Kidney (tissue), 14 donors: ENCODE results near the gene TMED5. TPM values are rescaled to one million over a fixed set of nuclear protein-coding genes. Genes with fewer than 3 reads are reported as not detected.

Experiments used
- DNase-seq, 5 donors: peaks; one replicate each; pipeline ENCODE4 v3.0.0-alpha.2; 2013 to 2020
- FAIRE-seq: peaks from 2 replicates; lab custom pipeline; 2012; peaks lifted over from hg19 to GRCh38; lab: Jason Lieb, UNC
- H3K27ac ChIP-seq, 2 donors: one replicate each; pipeline ENCODE4 v1.7.0; 2013; ENCODE audit warnings: low read depth in 2 of 2, low read length in 2 of 2, inconsistent platforms in 1 of 2
- H3K27me3 ChIP-seq: one replicate; pipeline ENCODE4 v1.7.1; 2013; ENCODE audit warnings: low read length, inconsistent platforms; ENCODE audit not compliant: control insufficient read depth, insufficient read depth
- H3K36me3 ChIP-seq, 3 donors: one replicate each; pipeline versions ENCODE4 v1.7.0 to v1.7.1; 2013; ENCODE audit warnings: low read length in 3 of 3, control low read depth in 1 of 3, inconsistent platforms in 1 of 3; ENCODE audit not compliant: insufficient read depth in 3 of 3, control insufficient read depth in 2 of 3
- H3K4me1 ChIP-seq, 3 donors: one replicate each; pipeline versions ENCODE4 v1.7.0 to v1.7.1; 2013; ENCODE audit warnings: low read length in 3 of 3, inconsistent platforms in 1 of 3, low read depth in 1 of 3; ENCODE audit not compliant: control insufficient read depth in 2 of 3, insufficient read depth in 2 of 3
- H3K4me3 ChIP-seq, 3 donors: one replicate each; pipeline versions ENCODE4 v1.7.0 to v1.8.1; 2013; ENCODE audit warnings: low read length in 3 of 3, control low read depth in 1 of 3, inconsistent platforms in 1 of 3
- H3K9ac ChIP-seq, 3 donors: one replicate each; pipeline versions ENCODE4 v1.7.0 to v1.7.1; 2013; ENCODE audit warnings: low read length in 3 of 3, control low read depth in 1 of 3, inconsistent platforms in 1 of 3
- H3K9me3 ChIP-seq, 3 donors: one replicate each; pipeline versions ENCODE4 v1.7.0 to v1.7.1; 2013; ENCODE audit warnings: low read length in 3 of 3, control low read depth in 1 of 3, inconsistent platforms in 1 of 3; ENCODE audit not compliant: control insufficient read depth in 2 of 3, insufficient read depth in 1 of 3
- intact Hi-C: fragments of 100-400 bp; cut with DNase I; formaldehyde crosslinking; loops from one replicate; pipeline ENCODE4 v1.11.1; 2022
- polyA plus RNA-seq: library from polyadenylated mRNA; stranded (reverse); fragments of 350-450 nt; fragmentation: Illumina TruSeq; extraction: RNeasy Lipid Tissue Mini Kit (QIAGEN cat#74804); gene quantifications from one replicate; pipeline ENCODE4 v1.2.3, GENCODE V29; 2014; ENCODE audit warnings: low read depth, low replicate concordance; ENCODE audit not compliant: insufficient read depth
- total RNA-seq: library from RNA; stranded (reverse); fragmentation: NEBNext Ultra II Directional; extraction: Animal tissue kit (Norgen Biotek cat#: 25700); gene quantifications from one replicate; pipeline ENCODE4 v1.2.1, GENCODE V29; 2021
- TF ChIP-seq, protein P1 (sequence below): IDR thresholded peaks from 3 replicates; pipeline ENCODE4 v1.5.1; 2012; ENCODE audit warnings: mild to moderate bottlenecking, moderate library complexity, borderline replicate concordance; ENCODE audit not compliant: insufficient read depth; ENCODE audit errors: extremely low read depth
- donor health status: control.
- donor health status: control.
- donor health status: control.
- donor health status: control.
- donor health status: control.
- donor health status: DM: yes; HTN: yes; CAD: no.
- donor health status: Normal renal cell carcinoma (clear cell type).

TMED5 gene
- total and polyA plus RNA-seq, 2 donors from 2014 or later = 45.3 to 55.2 TPM

DNA sequence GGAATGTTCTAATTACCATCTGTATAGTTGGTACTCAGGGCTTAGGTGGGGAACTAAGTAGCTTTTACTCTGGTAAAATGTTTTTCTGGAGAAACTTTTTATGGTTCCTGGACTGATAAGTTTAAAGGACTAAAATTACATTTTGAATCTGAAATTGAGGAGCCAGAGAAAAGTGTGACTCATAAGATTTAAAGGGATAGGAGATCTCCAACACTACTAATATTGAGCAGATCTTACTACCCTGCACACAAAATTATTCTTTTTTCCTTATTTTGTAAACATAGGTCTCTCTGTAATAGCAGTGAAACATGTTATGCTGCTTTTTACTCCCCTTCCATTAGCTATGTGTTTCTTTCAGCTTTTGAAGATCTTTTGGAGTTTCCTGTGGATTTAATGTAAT lies 68.7 kb downstream of the TMED5 start:
- no peaks in the 10 kb centered on the region for H3K27me3 ChIP-seq
- H3K27ac ChIP-seq = no peak overlapping the region
- TF ChIP-seq, protein P1, sequence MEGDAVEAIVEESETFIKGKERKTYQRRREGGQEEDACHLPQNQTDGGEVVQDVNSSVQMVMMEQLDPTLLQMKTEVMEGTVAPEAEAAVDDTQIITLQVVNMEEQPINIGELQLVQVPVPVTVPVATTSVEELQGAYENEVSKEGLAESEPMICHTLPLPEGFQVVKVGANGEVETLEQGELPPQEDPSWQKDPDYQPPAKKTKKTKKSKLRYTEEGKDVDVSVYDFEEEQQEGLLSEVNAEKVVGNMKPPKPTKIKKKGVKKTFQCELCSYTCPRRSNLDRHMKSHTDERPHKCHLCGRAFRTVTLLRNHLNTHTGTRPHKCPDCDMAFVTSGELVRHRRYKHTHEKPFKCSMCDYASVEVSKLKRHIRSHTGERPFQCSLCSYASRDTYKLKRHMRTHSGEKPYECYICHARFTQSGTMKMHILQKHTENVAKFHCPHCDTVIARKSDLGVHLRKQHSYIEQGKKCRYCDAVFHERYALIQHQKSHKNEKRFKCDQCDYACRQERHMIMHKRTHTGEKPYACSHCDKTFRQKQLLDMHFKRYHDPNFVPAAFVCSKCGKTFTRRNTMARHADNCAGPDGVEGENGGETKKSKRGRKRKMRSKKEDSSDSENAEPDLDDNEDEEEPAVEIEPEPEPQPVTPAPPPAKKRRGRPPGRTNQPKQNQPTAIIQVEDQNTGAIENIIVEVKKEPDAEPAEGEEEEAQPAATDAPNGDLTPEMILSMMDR = no peak
- FAIRE-seq = no peak
- DNase-seq = no peak
- peaks cover 0 to 4% (median 1%) of the 10 kb centered on the region in 3 donors for H3K36me3 ChIP-seq
- no peak overlapping the region for H3K4me3 ChIP-seq
- H3K9ac ChIP-seq = no peak overlapping the region
- H3K9me3 ChIP-seq = no peaks in the 10 kb centered on the region
- intact Hi-C loops = no loop called here
- no peaks in the 10 kb centered on the region for H3K4me1 ChIP-seq

DNA sequence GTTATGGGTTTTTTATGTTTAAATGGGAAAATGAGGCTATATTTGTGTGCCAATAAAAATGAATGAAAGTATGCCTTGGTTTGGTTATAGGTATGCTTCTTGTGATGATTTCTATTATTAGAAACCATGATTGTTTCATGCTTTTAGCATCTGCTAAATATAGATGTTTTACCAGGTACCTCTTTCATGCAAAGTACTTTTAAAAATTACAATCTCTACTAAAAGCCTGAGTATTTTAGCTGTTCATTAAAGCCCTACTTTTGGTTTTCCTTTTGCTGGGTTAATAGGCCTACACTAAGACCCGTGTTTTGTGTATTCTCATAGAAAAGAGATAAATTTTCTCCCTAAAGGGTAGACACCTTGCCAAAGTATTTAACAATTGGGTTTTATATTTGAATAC lies 69.1 kb downstream of the TMED5 start:
- Histone ChIP-seq H3K9me3 (no peaks in the 10 kb centered on the region), H3K4me1 (no peaks in the 10 kb centered on the region), H3K27ac (no peak overlapping the region), H3K27me3 (no peaks in the 10 kb centered on the region), H3K4me3 (no peak overlapping the region), H3K36me3 (peaks cover 0 to 4% (median 0%) of the 10 kb centered on the region in 3 donors), H3K9ac (no peak overlapping the region)
- TF ChIP-seq, protein P1 = no peak
- intact Hi-C loops = no loop called here
- DNase-seq = no peak
- no peak for FAIRE-seq

DNA sequence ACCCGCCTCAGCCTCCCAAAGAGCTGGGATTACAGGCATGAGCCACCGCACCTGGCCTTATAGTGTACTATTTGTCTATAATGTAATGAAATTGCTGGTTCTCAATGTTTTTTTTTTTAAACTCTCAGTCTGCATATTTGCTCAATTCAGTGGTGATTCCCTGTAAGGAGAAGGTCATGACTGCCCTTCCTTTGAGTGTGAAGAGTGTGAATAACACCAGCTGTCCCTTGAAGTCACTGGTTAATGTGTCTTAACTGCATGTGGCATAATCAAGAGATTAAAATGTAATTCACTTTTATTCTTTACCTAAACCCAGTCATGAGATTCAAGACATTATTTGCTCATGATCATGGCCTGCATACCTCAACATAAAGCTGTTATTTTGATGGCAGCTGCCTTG lies 70.6 kb downstream of the TMED5 start:
- FAIRE-seq (no peak), DNase-seq (no peak)
- H3K9me3 ChIP-seq = no peaks in the 10 kb centered on the region
- no peak overlapping the region for H3K4me3 ChIP-seq
- no peak overlapping the region for H3K9ac ChIP-seq
- intact Hi-C loops = no loop called here
- TF ChIP-seq, protein P1 = no peak
- H3K36me3 ChIP-seq = no peaks in the 10 kb centered on the region
- no peaks in the 10 kb centered on the region for H3K4me1 ChIP-seq
- no peak overlapping the region for H3K27ac ChIP-seq
- no peaks in the 10 kb centered on the region for H3K27me3 ChIP-seq

DNA sequence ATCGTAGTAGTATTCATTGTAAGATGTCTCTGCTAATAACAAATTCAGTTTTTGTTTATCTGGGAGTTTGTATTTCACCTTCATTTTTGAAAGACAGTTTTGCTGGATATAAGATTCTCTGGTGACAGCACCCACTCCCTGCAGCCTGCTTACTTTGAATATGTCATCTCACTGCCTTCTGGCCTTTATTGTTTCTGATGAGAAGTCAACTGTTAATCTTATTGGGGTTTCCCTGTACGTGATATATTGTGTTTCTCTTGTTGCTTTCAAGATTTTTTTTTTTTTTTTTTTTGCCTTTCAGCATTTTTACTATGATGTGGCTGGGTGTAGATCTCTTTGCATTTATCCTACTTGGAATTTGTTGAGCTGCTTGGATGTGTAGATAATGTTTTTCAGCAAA lies 71.9 kb downstream of the TMED5 start:
- intact Hi-C loops = no loop called here
- H3K4me1 ChIP-seq = no peaks in the 10 kb centered on the region
- no peaks in the 10 kb centered on the region for H3K36me3 ChIP-seq
- DNase-seq = no peak
- no peaks in the 10 kb centered on the region for H3K27me3 ChIP-seq
- FAIRE-seq = no peak
- TF ChIP-seq, protein P1 = no peak
- H3K27ac ChIP-seq = no peak overlapping the region
- H3K4me3 ChIP-seq = no peak overlapping the region
- H3K9ac ChIP-seq = no peak overlapping the region
- H3K9me3 ChIP-seq = no peaks in the 10 kb centered on the region
